GM19467 (cell line): ENCODE results near the gene KL.

Experiments used
- ATAC-seq: cut with Tn5 transposase; IDR thresholded peaks from one replicate; pipeline ENCODE4 v1.9.1; 2021; ENCODE audit warnings: mild to moderate bottlenecking, moderate library complexity; ENCODE audit not compliant: unreplicated experiment

Gene KL

DNA sequence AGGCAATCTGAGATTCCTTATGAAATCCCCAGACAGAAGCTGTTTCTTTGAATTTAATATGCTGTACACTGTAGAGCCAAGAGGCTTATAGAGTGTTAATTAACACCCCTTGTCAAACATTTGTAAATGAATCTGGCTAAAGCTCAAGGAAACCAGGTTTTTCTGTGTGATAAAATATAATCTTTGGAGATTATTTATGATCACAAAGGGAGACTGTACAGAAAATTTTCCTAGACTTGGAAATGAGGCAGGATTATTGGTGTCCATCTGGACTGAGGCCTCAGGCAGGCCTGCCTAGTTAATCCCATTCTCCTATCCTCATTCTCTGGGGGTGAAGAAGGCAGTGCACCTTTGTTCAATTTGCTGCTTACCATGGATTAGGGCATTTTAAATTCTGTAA is 17.8 kb downstream of the KL start:
- no peak for ATAC-seq

GRCh38 chr13:33034882-33035520 is 18.8 kb downstream of the KL start:
- ATAC-seq: no peak

DNA sequence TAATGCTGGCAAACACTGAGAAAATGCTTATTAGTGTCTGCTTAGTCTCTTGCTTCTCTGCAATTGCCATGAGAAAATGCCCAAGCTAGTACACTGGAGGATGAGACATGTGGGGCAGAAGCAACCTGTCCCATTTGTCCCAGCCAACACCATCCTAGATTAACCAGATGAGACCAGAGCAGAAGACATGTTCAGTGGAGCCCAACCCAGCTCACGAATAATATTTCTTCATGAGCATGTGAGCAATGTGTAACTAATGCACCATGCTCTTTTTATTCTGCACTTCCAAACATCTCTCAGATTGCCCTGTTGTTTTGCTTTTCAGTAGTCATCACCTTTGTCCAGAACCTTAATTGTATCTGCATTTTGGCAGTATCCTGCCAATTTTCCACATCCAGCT is 21.4 kb downstream of the KL start:
- ATAC-seq: no peak

DNA sequence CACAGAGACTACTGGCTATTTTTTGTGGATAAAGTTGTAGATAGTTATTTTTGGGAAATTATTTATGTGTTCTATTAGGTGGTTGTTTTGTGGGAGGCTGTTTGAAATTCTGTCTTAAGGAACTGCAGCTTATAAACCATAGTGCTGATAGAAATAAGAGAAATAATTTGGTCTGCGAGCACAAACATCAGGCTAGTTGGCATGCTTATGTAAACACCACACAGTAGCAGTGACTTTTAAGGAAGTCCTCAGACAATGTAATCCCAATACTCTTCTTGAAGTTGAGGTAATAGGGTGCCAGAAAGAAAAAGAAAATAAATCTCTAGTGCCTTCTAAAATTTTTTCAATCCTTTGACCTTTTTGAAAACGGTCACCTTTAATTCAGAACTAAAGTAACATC is 23.9 kb downstream of the KL start:
- ATAC-seq: no peak

DNA sequence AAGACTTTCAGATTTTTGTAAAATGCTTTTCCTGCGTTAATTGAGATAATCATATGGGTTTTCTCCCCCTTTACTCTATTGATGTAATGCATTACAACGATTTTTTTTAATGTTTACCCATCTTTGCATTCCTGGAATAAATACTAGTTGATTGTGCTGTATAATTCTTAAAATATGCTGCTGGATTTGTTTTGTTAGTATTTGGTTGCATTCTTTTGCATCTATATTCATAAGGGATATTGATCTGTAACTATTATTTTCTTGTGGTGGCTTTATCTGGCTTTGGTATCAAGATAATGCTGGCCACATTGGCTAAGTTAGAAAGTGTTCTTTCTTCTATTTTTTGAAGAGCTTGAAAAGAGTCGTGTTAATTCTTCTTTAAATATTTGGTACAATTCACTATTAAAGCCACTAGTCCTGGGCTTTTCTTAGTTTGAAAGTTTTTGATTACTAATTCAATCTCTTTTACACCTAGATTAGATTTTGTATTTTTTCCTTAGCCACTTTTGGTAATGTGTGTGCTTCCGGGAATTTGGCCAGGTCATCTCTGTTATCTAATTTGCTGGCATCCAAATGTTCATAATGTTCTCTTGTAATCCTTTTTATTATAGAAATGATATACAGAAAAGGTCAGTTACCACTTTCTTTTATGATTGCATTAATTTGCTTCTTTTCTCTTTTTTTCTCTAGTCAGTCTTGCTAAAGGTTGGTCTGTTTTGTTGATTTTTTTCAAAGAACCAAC is 29.8 kb downstream of the KL start:
- ATAC-seq: no peak

GRCh38 chr13:33050161-33050560 is 33.9 kb downstream of the KL start:
- no peak for ATAC-seq

GRCh38 chr13:33051632-33052031 is 35.4 kb downstream of the KL start:
- ATAC-seq: no peak

DNA sequence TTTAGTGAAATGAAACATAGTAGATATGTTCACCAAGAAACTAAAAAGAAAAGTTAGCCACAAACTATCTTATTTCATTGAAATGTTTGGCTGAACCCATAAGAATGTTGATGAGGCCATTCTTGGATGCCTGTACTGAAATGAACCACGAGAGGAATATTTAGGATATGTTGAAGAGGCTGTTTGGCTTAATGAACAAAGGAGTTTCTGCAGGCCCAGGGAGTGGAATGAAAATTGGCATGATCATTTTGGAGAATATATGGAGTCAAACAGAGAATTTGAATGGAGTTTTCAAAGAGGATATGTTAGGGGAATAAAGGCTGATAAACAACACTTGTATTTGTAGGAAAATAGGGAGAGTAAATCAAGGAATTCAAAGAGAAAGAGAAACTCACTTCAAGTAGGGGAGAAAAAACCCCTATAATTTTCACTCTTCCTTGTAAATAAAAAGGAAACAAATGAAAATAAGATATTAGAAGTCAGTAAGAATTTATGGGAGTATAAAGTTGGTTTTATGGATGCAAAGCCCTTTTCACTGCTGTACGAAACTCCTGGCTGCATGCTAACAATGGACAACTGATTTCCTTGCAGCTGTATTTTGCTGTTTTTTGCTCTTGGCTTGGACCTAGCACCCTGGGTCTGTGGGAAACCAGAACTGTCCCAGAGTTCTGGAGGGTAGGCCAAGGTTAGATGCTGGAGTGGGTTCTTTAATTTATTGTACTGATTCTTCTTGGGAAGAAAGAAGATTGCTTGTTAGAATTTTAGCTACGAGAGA is 36.5 kb downstream of the KL start:
- ATAC-seq: no peak

GRCh38 chr13:33053397-33054066 is 37.3 kb downstream of the KL start:
- ATAC-seq: no peak

DNA sequence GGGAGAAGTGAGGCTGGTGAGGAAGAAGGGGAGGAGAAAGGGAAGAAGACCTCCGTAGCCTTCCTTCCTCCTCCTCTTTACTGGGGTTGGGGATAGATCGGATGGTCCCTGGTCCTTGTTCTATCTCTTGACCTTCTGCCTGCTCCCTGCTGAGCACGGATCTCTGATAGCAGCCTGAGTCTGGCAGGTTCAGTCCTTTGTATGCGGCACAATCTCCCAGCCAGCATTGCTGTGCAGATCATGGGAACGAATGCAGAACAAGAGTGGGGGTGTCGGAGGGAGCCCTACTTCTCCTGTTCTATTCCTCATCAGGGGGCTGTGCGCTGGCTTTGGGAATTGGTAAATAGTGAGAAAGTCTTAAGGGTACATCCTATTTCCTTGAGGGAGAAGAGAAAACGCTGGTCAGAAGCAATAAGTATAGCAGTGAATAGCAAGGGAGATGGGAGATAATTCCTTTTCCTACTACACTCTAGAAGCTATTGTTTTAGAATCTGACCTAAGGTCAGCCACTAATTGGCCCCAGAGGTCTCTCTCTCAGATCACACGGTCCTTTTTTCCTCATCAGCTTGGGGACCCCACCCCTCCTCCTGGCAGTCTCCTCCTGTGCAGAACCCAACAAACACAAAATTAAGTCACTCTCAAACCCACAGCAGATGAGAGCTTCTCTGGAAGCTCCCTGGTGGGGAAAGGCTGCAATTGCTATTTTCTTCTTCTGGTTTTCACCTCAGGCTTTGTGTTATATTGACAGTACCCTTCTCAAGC is 41.0 kb downstream of the KL start:
- no peak for ATAC-seq

DNA sequence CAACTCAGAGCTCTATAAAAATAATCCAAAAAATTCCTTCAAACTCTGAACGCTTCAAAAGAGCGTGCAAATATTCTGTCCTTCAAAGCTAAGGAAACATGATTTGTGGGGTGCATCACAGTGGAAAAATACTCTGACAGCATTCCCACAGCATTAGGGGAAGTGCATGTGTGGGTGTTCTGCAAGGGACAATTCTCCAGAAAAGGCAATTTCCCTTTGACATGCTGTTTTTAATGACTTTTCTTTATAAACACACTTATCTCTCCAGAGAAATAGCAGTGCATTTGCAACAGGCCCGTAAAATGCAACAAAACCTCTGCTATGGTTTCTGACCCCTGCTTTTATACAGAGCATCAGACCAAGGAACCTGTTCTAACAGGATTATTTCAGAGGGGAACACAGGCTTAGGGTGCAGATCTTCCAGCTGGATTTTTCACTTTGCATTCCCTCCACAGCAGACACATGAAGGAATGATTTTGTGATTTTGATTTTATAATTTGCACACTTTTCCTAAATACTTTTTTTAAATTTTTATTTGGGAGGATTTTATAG is 42.6 kb downstream of the KL start:
- no peak for ATAC-seq

GRCh38 chr13:33060815-33061214 is 44.6 kb downstream of the KL start:
- no peak for ATAC-seq

DNA sequence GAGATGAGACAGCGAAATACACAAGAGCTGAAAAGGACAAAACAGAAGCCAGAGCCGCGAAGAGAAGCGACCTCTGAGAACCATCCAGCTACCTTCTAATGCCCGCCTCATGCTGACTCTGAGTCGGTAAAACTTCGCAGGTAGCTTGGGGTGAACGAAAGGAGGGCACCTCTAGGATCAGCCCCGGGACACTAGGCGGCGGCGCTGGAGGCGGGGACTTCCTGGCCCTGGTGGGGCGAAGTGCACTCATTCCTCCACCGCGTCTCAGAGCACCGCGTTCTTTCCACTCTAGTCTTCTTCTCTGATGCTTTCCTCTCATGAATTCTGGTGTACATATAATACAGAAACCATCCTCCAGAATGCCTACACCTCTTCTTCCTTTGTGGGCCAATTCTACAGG is 50.1 kb downstream of the KL start:
- ATAC-seq: no peak

GRCh38 chr13:33069365-33069764 is 53.1 kb downstream of the KL start:
- no peak for ATAC-seq

DNA sequence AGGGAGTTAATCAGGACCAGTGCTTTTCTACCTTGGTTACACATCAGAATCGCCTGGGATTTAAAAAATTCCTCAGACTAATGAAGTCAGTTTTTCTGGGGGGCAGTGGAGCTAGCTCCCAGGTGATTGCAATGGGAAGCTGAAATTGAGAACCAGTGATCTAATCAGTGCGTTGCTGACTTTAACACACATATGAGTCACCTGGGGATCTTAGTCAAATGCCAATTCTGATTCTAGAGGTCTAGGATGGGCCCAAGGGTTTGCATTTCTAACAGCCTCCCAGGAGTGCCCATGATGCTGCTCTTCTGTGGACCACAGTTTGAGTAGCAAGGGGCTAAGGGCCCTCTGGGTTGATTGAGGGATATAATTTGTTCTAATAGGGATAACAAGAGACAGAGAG is 54.5 kb downstream of the KL start:
- ATAC-seq: no peak

- no peak for ATAC-seq
These were observed 56.1 kb downstream of the KL start for GRCh38 chr13:33072282-33072681.

GRCh38 chr13:33072759-33073158 is 56.5 kb downstream of the KL start:
- no peak for ATAC-seq

DNA sequence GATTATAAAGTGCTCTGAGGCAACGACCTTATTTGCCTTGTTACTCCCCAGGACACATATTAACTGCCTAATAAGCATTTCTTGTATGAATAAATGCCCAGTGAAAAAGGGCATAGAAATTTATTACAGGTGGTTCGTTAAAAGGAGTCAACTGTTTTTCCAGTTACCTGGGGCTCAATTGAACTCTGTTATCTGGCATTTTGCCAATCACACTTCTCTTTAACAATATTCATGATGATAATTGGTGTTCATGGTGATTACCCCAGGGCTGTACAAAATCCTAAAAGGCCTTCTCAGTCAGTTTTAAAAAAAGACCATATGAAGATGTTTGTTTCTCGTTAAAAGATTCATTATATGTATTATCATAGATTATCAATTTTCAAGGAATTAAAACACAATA is 57.1 kb downstream of the KL start:
- ATAC-seq: no peak

DNA sequence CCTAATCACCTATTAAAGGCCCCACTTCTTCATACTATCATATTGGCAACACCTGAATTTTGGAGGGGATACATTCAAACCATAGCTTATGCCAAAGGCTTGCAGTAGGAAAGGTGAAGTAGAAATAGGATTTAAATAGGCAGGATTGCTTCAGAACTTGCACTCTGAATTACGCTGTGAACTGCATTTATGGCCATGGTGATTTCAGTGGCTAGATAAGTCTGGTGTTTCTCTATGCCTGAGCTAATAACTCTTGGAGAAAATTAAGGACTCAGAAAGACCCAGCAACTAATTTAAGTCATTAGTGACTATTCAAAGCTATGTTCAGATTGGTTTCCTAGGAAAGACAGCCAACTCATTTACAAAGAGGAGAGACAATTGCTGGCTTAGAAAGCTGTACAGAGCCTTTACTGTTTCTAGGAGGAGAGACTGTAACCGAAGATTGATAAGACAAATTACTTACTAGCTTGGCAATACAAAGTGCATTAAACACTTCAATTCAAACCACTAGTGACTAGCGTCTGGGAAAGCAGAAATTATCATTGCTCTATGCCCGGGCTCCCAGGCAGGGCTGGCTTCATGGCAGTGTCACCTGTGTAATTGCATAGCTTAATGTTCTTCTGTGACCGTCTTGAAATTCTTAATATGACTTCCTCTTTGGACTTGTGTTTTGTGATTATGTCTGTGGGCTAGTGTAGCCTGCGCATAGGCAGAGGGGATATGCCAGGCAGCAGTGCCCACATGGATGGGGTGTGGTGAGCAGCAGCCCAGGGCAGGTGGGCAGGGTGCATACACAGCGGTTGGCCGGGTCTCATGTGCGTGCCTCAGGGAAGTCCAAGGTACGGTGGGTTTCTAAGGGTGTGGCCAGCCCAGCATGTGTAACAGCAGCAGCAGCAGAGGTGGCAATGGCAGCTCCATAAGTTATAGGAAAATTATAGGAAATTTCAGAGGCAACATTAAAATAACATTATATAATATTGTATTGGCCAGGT is 60.1 kb downstream of the KL start:
- no peak for ATAC-seq
